Activated CD8-positive, alpha-beta memory T cell treated with anti-CD3 and anti-CD28 coated beads for 1 hour (primary cell): ENCODE measurements around the gene IRF1.
"Not testable (repeated sequence)": the region's sequence is repeated elsewhere in the genome, so short reads cannot be mapped to it uniquely, and the experiment has no call there.

Experiments used
- DNase-seq, 2 donors: peaks; one replicate each; pipeline ENCODE4 v3.0.0-alpha.2; 2020; ENCODE audit warnings: low read depth in 1 of 2; ENCODE audit errors: extremely low read depth in 1 of 2

The IRF1 gene

GRCh38 chr5:132490484-132491367 lies at the start of gene IRF1:
TSS of gene IRF1 (minus strand) at chr5:132490773. CDS start at chr5:132489478, 1,295 bp downstream.
- DNase-seq, result peak; percentile 87 to 97

- DNase-seq, result no peak
Observed at GRCh38 chr5:132540149-132540548, 49.6 kb upstream of the IRF1 start.

GRCh38 chr5:132539716-132540115 lies 49.1 kb upstream of the IRF1 start:
- DNase-seq, result no peak

GRCh38 chr5:132530946-132531345 lies 40.4 kb upstream of the IRF1 start:
- no peak for DNase-seq

- DNase-seq, result no peak
Observed at GRCh38 chr5:132528866-132529634, 38.5 kb upstream of the IRF1 start.

GRCh38 chr5:132528021-132528420 lies 37.4 kb upstream of the IRF1 start:
- DNase-seq, result no peak

- no peak for DNase-seq
Observed at GRCh38 chr5:132526974-132527564, 36.5 kb upstream of the IRF1 start.

- no peak for DNase-seq
Observed at GRCh38 chr5:132526290-132526973, 35.9 kb upstream of the IRF1 start.

- DNase-seq, result no peak
Observed at GRCh38 chr5:132525299-132525724, 34.7 kb upstream of the IRF1 start.

- DNase-seq, result not testable (repeated sequence)
Observed at GRCh38 chr5:132524877-132525276, 34.3 kb upstream of the IRF1 start.

GRCh38 chr5:132522067-132522466 lies 31.5 kb upstream of the IRF1 start:
- DNase-seq, result not testable (repeated sequence)

- not testable (repeated sequence) for DNase-seq
Observed at GRCh38 chr5:132513618-132514336, 23.2 kb upstream of the IRF1 start.

- DNase-seq, result no peak
Observed at GRCh38 chr5:132510076-132510475, 19.5 kb upstream of the IRF1 start.

- DNase-seq, result no peak
Observed at GRCh38 chr5:132506094-132506692, 15.6 kb upstream of the IRF1 start.

- no peak for DNase-seq
Observed at GRCh38 chr5:132505641-132506040, 15.1 kb upstream of the IRF1 start.

GRCh38 chr5:132504746-132505145 lies 14.2 kb upstream of the IRF1 start:
- no peak for DNase-seq

- no peak for DNase-seq
Observed at GRCh38 chr5:132503244-132503643, 12.7 kb upstream of the IRF1 start.

GRCh38 chr5:132501961-132502931 lies 11.7 kb upstream of the IRF1 start:
- no peak for DNase-seq

GRCh38 chr5:132501629-132501956 lies 11.0 kb upstream of the IRF1 start:
- no peak for DNase-seq
